ENCODE data around the gene MAMDC2. TPM values are rescaled to one million over a fixed set of nuclear protein-coding genes. Genes with fewer than 3 reads are reported as not detected.
A peak's percentile ranks its signal among the peaks of the same experiment; 100 is the strongest.

Gene MAMDC2
- total and polyA plus RNA-seq, 2 of the 8 experiments (the other 6 are each of a cell fraction or from before 2014, with no cell fraction given): 6.1 to 15.4 TPM

DNA sequence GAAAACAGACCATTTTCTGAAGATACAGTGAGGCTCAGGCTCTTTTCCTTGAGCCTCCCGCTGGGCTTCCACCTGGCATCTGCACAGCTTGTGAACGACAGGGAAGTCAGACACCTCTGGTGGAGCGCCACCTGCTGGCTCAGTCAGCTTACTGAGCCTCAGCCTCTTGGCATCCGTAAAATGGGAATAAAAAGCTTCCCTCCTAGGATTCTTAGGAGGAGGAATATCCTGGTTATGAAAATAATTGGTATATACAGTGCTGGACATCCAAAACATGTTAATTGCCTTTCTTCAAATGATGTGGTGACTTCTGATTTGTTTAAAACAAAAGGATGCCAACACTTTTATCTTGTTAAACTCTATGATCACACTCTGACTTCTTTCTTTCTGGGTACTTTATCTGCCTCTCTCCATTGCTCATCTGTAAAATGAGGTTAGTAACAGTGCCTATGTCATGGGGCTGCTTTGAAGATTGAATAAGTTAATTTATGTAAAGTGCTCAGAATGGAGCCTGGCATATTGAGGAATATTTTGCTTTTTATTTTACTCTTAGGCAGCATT lies 67.5 kb downstream of the MAMDC2 start:
- H3K14ac ChIP-seq (ENCODE audit: insufficient read length): no peak overlapping the region

More for the DNA sequence above, 67.5 kb downstream of the MAMDC2 start:
- Histone ChIP-seq H2BK12ac (ENCODE audit: low read depth, low read length) (peak overlapping the region; percentile 62; the same call in 1 of the 2 replicates), H3K79me2 (ENCODE audit: control insufficient read depth in 1 of 2, insufficient read depth in 2 of 2, low read length in 2 of 2) (no peaks in the 10 kb centered on the region), H4K8ac (ENCODE audit: extremely low read depth, insufficient read depth, low read length) (no peak overlapping the region), H3K18ac (ENCODE audit: extremely low read depth, low read length) (no peak overlapping the region), H4K5ac (ENCODE audit: insufficient read length, low read depth, low read length) (no peak overlapping the region), H3K56ac (replicated peaks; ENCODE audit: insufficient read length, low read depth, low read length) (no peak overlapping the region), H3K27me3 (replicated peaks in 1 of 4; ENCODE audit: control insufficient read depth in 3 of 4, extremely low read depth in 1 of 4, insufficient read depth in 3 of 4, low read length in 3 of 4) (no peaks in the 10 kb centered on the region), H3K4me1 (replicated peaks in 1 of 4; ENCODE audit: control insufficient read depth in 3 of 4, insufficient read depth in 4 of 4, low read length in 3 of 4) (peaks cover 0 to 7% (median 5%) of the 10 kb centered on the region in 4 experiments; a peak in 4 of 7 replicates), H3K23me2 (ENCODE audit: low read depth, low read length) (no peaks in the 10 kb centered on the region; the same call in 1 of the 2 replicates), H4K20me1 (replicated peaks in 1 of 2; ENCODE audit: control insufficient read depth in 1 of 2, insufficient read depth in 2 of 2, low read length in 2 of 2) (no peaks in the 10 kb centered on the region), H2BK5ac (ENCODE audit: low read depth, low read length) (no peak overlapping the region), H2AFZ (ENCODE audit: low read length) (no peak overlapping the region), H3K9ac (replicated peaks in 1 of 4; ENCODE audit: extremely low read depth in 1 of 4, low read depth in 3 of 4, low read length in 3 of 4) (no peak overlapping the region), H3K9me3 (ENCODE audit: insufficient read depth in 2 of 2, low read depth in 1 of 2, low read length in 1 of 2) (no peaks in the 10 kb centered on the region), H2BK15ac (ENCODE audit: low read length) (no peak overlapping the region), H3K4me3 (ENCODE audit: extremely low read depth in 1 of 4, insufficient read depth in 2 of 4, low read depth in 3 of 4, low read length in 4 of 4) (no peak overlapping the region), H3K4me2 (ENCODE audit: insufficient read depth in 1 of 2, low read depth in 2 of 2, low read length in 2 of 2) (no peak overlapping the region), H2BK20ac (ENCODE audit: low read length) (no peak overlapping the region), H4K91ac (replicated peaks; ENCODE audit: insufficient read length, low read length) (no peak overlapping the region), H3K79me1 (ENCODE audit: low read depth, low read length) (no peaks in the 10 kb centered on the region; the same call in 1 of the 2 replicates), H3K23ac (ENCODE audit: insufficient read length) (no peak overlapping the region), H3K27ac (ENCODE audit: low read depth, low read length) (no peak overlapping the region), H3K4ac (replicated peaks; ENCODE audit: insufficient read length, low read depth, low read length) (no peak overlapping the region), H2BK120ac (replicated peaks; ENCODE audit: low read depth, low read length) (no peak overlapping the region), H2AK5ac (ENCODE audit: low read depth, low read length) (0 out of 2 replicates have a peak overlapping the region, but pooled peaks have one; percentile 17), H3K36me3 (ENCODE audit: control insufficient read depth in 2 of 4, insufficient read depth in 4 of 4, low read length in 3 of 4) (peaks cover 0 to 6% (median 0%) of the 10 kb centered on the region in 4 experiments; a peak in 2 of 8 replicates)
- WGBS, 2 experiments (ENCODE audit: extremely low coverage in 1 of 2, insufficient coverage in 1 of 2, insufficient read length in 1 of 2, insufficient replicate concordance in 2 of 2, low coverage in 1 of 2, low lambda C conversion rate in 2 of 2, missing lambda C conversion rate in 1 of 2): 23% methylated on average over 4 of the region's 4 CpGs; no CpG with 5 or more reads in 1 of the 2 experiments
- POLR2A ChIA-PET (ENCODE audit: partially characterized antibody): interaction anchor here (0.7 to 2.4 kb wide), 2 partner anchors 67 to 996 kb away, joined by 3 to 9 read pairs; partner anchors contain the start of gene MAMDC2
- CTCF ChIA-PET (ENCODE audit: partially characterized antibody): interaction anchor here (0.7 to 9.5 kb wide), 46 partner anchors 11 to 689 kb away, joined by 3 to 126 read pairs (median 6); partner anchors contain the start of gene MAMDC2
- TF ChIP-seq, protein P1, sequence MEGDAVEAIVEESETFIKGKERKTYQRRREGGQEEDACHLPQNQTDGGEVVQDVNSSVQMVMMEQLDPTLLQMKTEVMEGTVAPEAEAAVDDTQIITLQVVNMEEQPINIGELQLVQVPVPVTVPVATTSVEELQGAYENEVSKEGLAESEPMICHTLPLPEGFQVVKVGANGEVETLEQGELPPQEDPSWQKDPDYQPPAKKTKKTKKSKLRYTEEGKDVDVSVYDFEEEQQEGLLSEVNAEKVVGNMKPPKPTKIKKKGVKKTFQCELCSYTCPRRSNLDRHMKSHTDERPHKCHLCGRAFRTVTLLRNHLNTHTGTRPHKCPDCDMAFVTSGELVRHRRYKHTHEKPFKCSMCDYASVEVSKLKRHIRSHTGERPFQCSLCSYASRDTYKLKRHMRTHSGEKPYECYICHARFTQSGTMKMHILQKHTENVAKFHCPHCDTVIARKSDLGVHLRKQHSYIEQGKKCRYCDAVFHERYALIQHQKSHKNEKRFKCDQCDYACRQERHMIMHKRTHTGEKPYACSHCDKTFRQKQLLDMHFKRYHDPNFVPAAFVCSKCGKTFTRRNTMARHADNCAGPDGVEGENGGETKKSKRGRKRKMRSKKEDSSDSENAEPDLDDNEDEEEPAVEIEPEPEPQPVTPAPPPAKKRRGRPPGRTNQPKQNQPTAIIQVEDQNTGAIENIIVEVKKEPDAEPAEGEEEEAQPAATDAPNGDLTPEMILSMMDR (IDR thresholded peaks at IDR 0.05; ENCODE audit: control extremely low read depth in 1 of 3, insufficient read depth in 1 of 3, low read depth in 1 of 3, low read length in 3 of 3): peak; percentile 83 to 92 (median 88)
- TF ChIP-seq POU5F1 (IDR thresholded peaks at IDR 0.05; ENCODE audit: low read depth, low read length): no peak
- TF ChIP-seq TCF12 (IDR thresholded peaks at IDR 0.05; ENCODE audit: low read depth, low read length): peak; percentile 91; the same call in 1 of the 2 replicates
- 0 out of 4 replicates have a peak, but pooled peaks of 1 of the 2 experiments have one; percentile 12 for TF ChIP-seq SIN3A (conservative IDR thresholded peaks at IDR 0.05 in 1 of 2, IDR thresholded peaks at IDR 0.05 in 1 of 2; ENCODE audit: low read depth in 1 of 2, low read length in 2 of 2)
- TF ChIP-seq TEAD4 (IDR thresholded peaks at IDR 0.05; ENCODE audit: low read depth, low read length): no peak; the same call in 1 of the 2 replicates
- TF ChIP-seq KDM1A (IDR thresholded peaks at IDR 0.05; ENCODE audit: borderline replicate concordance, low read length): peak; percentile 39; the same call in 1 of the 2 replicates
- 0 out of 2 replicates have a peak, but pooled peaks have one; percentile 55 for TF ChIP-seq RXRA (IDR thresholded peaks at IDR 0.05; ENCODE audit: insufficient read depth, low read depth, low read length)
- peak; percentile 84 to 88 for TF ChIP-seq RAD21 (IDR thresholded peaks at IDR 0.05 in 1 of 2, conservative IDR thresholded peaks at IDR 0.05 in 1 of 2; ENCODE audit: low read depth in 2 of 2, low read length in 2 of 2)
- peak; percentile 81 for FAIRE-seq
- peak; percentile 64 to 89 for DNase-seq (ENCODE audit: low read depth in 1 of 2, low spot score in 2 of 2)

Measured in H1 (cell line).